Esophagus muscularis mucosa (tissue), 2 donors: ENCODE data around the gene GTF2F2.

Source experiments
- EP300 ChIP-seq: sonication (generic); formaldehyde crosslinking; IDR thresholded peaks from one replicate; pipeline ENCODE4 v1.6.1; 2017; ENCODE audit warnings: antibody characterized with exemption
- POLR2A ChIP-seq: fragments of 450-650 bp; IDR thresholded peaks from one replicate; pipeline ENCODE4 v1.6.1; 2017; ENCODE audit warnings: antibody characterized with exemption, moderate library complexity, mild to moderate bottlenecking, low read depth

DNA sequence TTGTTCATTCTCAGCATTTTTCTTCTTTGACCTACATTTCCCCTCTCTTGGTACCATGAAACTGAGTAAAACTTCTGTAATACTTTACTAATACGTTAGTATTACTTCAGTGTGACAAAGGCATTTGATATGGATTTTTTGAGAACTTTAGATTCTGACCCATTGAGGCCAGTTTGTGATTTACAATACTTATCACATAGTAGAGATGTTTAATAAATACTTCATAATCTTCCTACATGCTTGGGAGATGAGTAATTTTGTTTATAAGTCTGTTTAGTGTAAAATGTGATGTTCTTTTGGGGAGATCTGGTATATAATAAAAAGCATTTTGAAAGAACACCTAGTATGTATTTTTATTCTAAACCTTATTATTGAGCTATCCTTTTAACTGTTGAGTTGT, 29.7 kb downstream of the GTF2F2 start:
- TF ChIP-seq EP300, result no peak
- TF ChIP-seq POLR2A, result no peak
